K562 (cell line): ENCODE data around the gene ENPP6. TPM values are rescaled to one million over a fixed set of nuclear protein-coding genes. Genes with fewer than 3 reads are reported as not detected.
A peak's percentile ranks its signal among the peaks of the same experiment; 100 is the strongest.

ENCODE experiments used
- ATAC-seq: fragments of 200-7000 bp; cut with Tn5 transposase; 3 replicates; pipeline ENCODE4 v1.9.1; 2020; ENCODE audit warnings: moderate library complexity
- BruUV-seq: library from RNA; stranded (reverse); fragments of 400-500 nt; replicated peaks from 2 replicates; lab custom pipeline; 2021; lab: Mats Ljungman, UMichigan
- CTCF ChIA-PET: fragments of 300-600 bp; formaldehyde crosslinking; extraction: SDS; loops from one replicate; lab custom pipeline; 2021; ENCODE audit warnings: low intra/inter-chr PET ratio; lab: Yijun Ruan, JAX
- POLR2A ChIA-PET: fragments of 300-600, 350-650 bp; sonication (Branson Sonifier 250); formaldehyde crosslinking; extraction: SDS; loops from one replicate; lab custom pipeline; 2021; ENCODE audit warnings: antibody characterized with exemption, inconsistent platforms; lab: Yijun Ruan, JAX
- DNase-seq, 4 experiments: peaks; one replicate each; pipeline versions ENCODE4 v3.0.0 to v3.0.0-alpha.2; 2011 to 2018; ENCODE audit warnings: low spot score in 3 of 4, mixed read lengths in 3 of 4; ENCODE audit errors: extremely low read depth in 1 of 4
- FAIRE-seq: peaks from 2 replicates; lab custom pipeline; 2011; peaks lifted over from hg19 to GRCh38; lab: Jason Lieb, UNC
- H2AFZ ChIP-seq: 2 replicates; pipeline ENCODE4 v1.6.0; 2011; ENCODE audit warnings: low read depth, low read length, control low read depth, inconsistent platforms
- H3K27ac ChIP-seq: fragments of 200-600 bp; 3 replicates; pipeline ENCODE4 v1.8.0; 2011; ENCODE audit warnings: low read depth, mild to moderate bottlenecking, control low read depth, inconsistent platforms, low read length, moderate library complexity, mixed read lengths; ENCODE audit errors: extremely low read depth
- H3K27me3 ChIP-seq, 2 experiments: fragments of 300-600 bp in 1 of 2; 2 replicates in 1 of 2; 3 replicates in 1 of 2; pipeline versions ENCODE4 v1.6.0 to v1.8.0; 2011; ENCODE audit warnings: inconsistent platforms in 2 of 2, low read length in 2 of 2, mild to moderate bottlenecking in 1 of 2, mixed read lengths in 1 of 2, moderate library complexity in 1 of 2; ENCODE audit not compliant: control insufficient read depth in 2 of 2, insufficient read depth in 2 of 2
- H3K36me3 ChIP-seq: fragments of 300-600 bp; 3 replicates; pipeline ENCODE4 v1.8.0; 2011; ENCODE audit warnings: mild to moderate bottlenecking, low read length, inconsistent platforms; ENCODE audit not compliant: control insufficient read depth, insufficient read depth
- H3K4me1 ChIP-seq, 2 experiments: fragments of 200-600 bp in 1 of 2; replicated peaks in 1 of 2; 2 replicates in 1 of 2; 3 replicates in 1 of 2; pipeline versions ENCODE4 v1.5.1 to v1.8.0; 2011; ENCODE audit warnings: inconsistent platforms in 2 of 2, low read length in 2 of 2, mild to moderate bottlenecking in 1 of 2, mixed read lengths in 1 of 2, moderate library complexity in 1 of 2; ENCODE audit not compliant: control insufficient read depth in 2 of 2, insufficient read depth in 2 of 2
- H3K4me2 ChIP-seq: 2 replicates; pipeline ENCODE4 v1.6.1; 2011; ENCODE audit warnings: low read length, control low read depth, inconsistent platforms, mixed read lengths; ENCODE audit not compliant: insufficient read depth
- H3K4me3 ChIP-seq: fragments of 200-600 bp; sonication (generic), shearing (Covaris generic); 2 replicates; pipeline ENCODE4 v1.5.1; 2016; ENCODE audit warnings: control low read depth, inconsistent platforms
- H3K79me2 ChIP-seq: fragments of 200-600 bp; 3 replicates; pipeline ENCODE4 v1.8.0; 2011; ENCODE audit warnings: low read length, inconsistent platforms; ENCODE audit not compliant: control insufficient read depth, insufficient read depth
- H3K9ac ChIP-seq, 2 experiments: 2 replicates each; pipeline versions ENCODE4 v1.6.0 to v1.6.1; 2011; ENCODE audit warnings: low read depth in 2 of 2, low read length in 2 of 2, control low read depth in 1 of 2, inconsistent platforms in 1 of 2, mild to moderate bottlenecking in 1 of 2, mixed read lengths in 1 of 2; ENCODE audit not compliant: insufficient read depth in 1 of 2
- H3K9me1 ChIP-seq: one replicate; pipeline ENCODE4 v1.6.0; 2011; ENCODE audit warnings: inconsistent platforms, mild to moderate bottlenecking, low read length, moderate library complexity; ENCODE audit not compliant: control insufficient read depth, insufficient read depth
- H3K9me3 ChIP-seq: replicated peaks from 2 replicates; pipeline ENCODE4 v1.5.1; 2011; ENCODE audit warnings: low read depth, low read length, inconsistent platforms; ENCODE audit not compliant: control insufficient read depth, insufficient read depth
- H4K20me1 ChIP-seq: replicated peaks from 2 replicates; pipeline ENCODE4 v1.6.1; 2011; ENCODE audit warnings: low read length, inconsistent platforms, mixed read lengths; ENCODE audit not compliant: control insufficient read depth, insufficient read depth
- XRCC5 ChIP-seq: fragments of 200-400 bp; formaldehyde crosslinking; IDR thresholded peaks from 2 replicates; pipeline ENCODE4 v1.6.1; 2017; ENCODE audit warnings: low read depth, mild to moderate bottlenecking, low read length
- ZNF512 ChIP-seq: IDR thresholded peaks from 2 replicates; pipeline ENCODE4 v1.6.1; 2016; ENCODE audit warnings: missing genetic modification characterization, missing compliant biosample characterization
- WGBS: fragments of 100-300 bp; shearing (Covaris generic); methylation state at CpG from one replicate; pipeline ENCODE4 v1.1.6; 2016; ENCODE audit warnings: low coverage, mixed read lengths; ENCODE audit not compliant: insufficient coverage; ENCODE audit errors: missing lambda C conversion rate; 5-methylcytosine and 5-hydroxymethylcytosine counted together
- in situ Hi-C: fragments of 300-500 bp; cut with MboI; formaldehyde crosslinking; loops from 4 replicates; pipeline ENCODE4 v1.15.0; 2018; ENCODE audit warnings: inconsistent platforms, mixed read lengths
- intact Hi-C: fragments of 100-400 bp; cut with micrococcal nuclease; formaldehyde crosslinking; loops from 2 replicates; pipeline ENCODE4 v1.14.2; 2022
- polyA plus RNA-seq, 8 experiments: library from polyadenylated mRNA; depleted of rRNA in 4 of 8; stranded (reverse) in 5 of 8; unstranded in 3 of 8; fragments of >200 nt; fragmentation: Nextera tagmentation in 2 of 8; fragmentation: Illumina TruSeq in 1 of 8; extraction: Ambion mirVana in 2 of 8; extraction: Trizol in 1 of 8; gene quantifications; 2 replicates each; pipeline versions ENCODE4 v1.2.1 to v1.2.3, GENCODE V29; 2011 to 2014; ENCODE audit warnings: inconsistent platforms in 1 of 8, missing spikeins in 1 of 8
- total RNA-seq, 7 experiments: library from RNA; depleted of rRNA in 6 of 7; stranded (reverse); fragments of >200 nt in 6 of 7; fragmentation: Illumina TruSeq in 2 of 7; extraction: Trizol in 2 of 7; gene quantifications; 2 replicates each; pipeline versions ENCODE4 v1.2.1 to v1.2.3, GENCODE V29; 2011 to 2021; ENCODE audit warnings: low replicate concordance in 1 of 7

Gene ENPP6
- total and polyA plus RNA-seq, 9 of the 15 experiments (the other 6 are each of a cell fraction or from before 2014, with no cell fraction given): 0.29 TPM; not detected in 8

DNA sequence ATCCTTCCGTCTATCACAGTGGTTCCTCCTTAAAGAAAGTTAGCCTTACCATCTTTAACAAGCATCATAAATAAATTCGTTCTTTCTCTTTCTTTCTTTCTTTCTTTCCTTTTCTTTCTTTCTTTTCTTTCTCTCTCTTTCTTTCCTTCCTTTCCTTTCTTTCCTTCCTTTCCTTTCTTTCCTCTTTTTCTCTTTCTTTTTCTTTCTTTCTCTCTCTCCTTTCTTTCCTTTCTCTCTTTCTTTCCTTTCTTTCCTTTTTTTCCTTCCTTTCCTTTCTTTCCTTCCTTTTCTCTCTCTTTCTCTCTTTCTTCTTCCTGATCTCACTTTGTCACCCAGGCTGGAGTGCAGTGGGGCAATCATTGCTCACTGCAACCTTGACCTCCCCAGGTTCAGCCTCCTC, 60.4 kb downstream of the ENPP6 start:
- H3K9me1 ChIP-seq: no peaks in the 10 kb centered on the region
- no peak overlapping the region for H3K4me2 ChIP-seq
- WGBS: 0% methylated on average over 2 of the region's 2 CpGs
- H3K4me3 ChIP-seq: no peak overlapping the region
- no peaks in the 10 kb centered on the region for H3K36me3 ChIP-seq
- no peak overlapping the region for H2AFZ ChIP-seq
- FAIRE-seq (no peak), ATAC-seq (no peak), DNase-seq (no peak)
- in situ Hi-C loops: loop anchor here (25.0 kb wide), 1 partner anchor 695 kb away; no protein-coding TSS in a partner anchor
- no peaks in the 10 kb centered on the region for H3K4me1 ChIP-seq
- H3K9ac ChIP-seq: no peak overlapping the region
- H3K79me2 ChIP-seq: no peaks in the 10 kb centered on the region
- H3K9me3 ChIP-seq: no peaks in the 10 kb centered on the region
- TF ChIP-seq XRCC5 (no peak), ZNF512 (tag) (peak; percentile 84)
- H4K20me1 ChIP-seq: no peaks in the 10 kb centered on the region
- CTCF ChIA-PET: interaction anchor here (0.7 kb wide), 1 partner anchor 1802 kb away, joined by 3 read pairs; no protein-coding TSS in a partner anchor
- H3K27me3 ChIP-seq: no peaks in the 10 kb centered on the region; a peak in 1 of 5 replicates
- no peak overlapping the region for H3K27ac ChIP-seq
- no TSS peak for BruUV-seq
- intact Hi-C loops: no loop called here
- POLR2A ChIA-PET: no interaction called here
